Kidney (tissue), 14 donors: ENCODE data around the gene CMIP. TPM values are rescaled to one million over a fixed set of nuclear protein-coding genes. Genes with fewer than 3 reads are reported as not detected.

ENCODE experiments used
- DNase-seq, 5 donors: peaks; one replicate each; pipeline ENCODE4 v3.0.0-alpha.2; 2013 to 2020
- FAIRE-seq: peaks from 2 replicates; lab custom pipeline; 2012; peaks lifted over from hg19 to GRCh38; lab: Jason Lieb, UNC
- H3K27ac ChIP-seq, 2 donors: one replicate each; pipeline ENCODE4 v1.7.0; 2013; ENCODE audit warnings: low read depth in 2 of 2, low read length in 2 of 2, inconsistent platforms in 1 of 2
- H3K27me3 ChIP-seq: one replicate; pipeline ENCODE4 v1.7.1; 2013; ENCODE audit warnings: low read length, inconsistent platforms; ENCODE audit not compliant: control insufficient read depth, insufficient read depth
- H3K36me3 ChIP-seq, 3 donors: one replicate each; pipeline versions ENCODE4 v1.7.0 to v1.7.1; 2013; ENCODE audit warnings: low read length in 3 of 3, control low read depth in 1 of 3, inconsistent platforms in 1 of 3; ENCODE audit not compliant: insufficient read depth in 3 of 3, control insufficient read depth in 2 of 3
- H3K4me1 ChIP-seq, 3 donors: one replicate each; pipeline versions ENCODE4 v1.7.0 to v1.7.1; 2013; ENCODE audit warnings: low read length in 3 of 3, inconsistent platforms in 1 of 3, low read depth in 1 of 3; ENCODE audit not compliant: control insufficient read depth in 2 of 3, insufficient read depth in 2 of 3
- H3K4me3 ChIP-seq, 3 donors: one replicate each; pipeline versions ENCODE4 v1.7.0 to v1.8.1; 2013; ENCODE audit warnings: low read length in 3 of 3, control low read depth in 1 of 3, inconsistent platforms in 1 of 3
- H3K9ac ChIP-seq, 3 donors: one replicate each; pipeline versions ENCODE4 v1.7.0 to v1.7.1; 2013; ENCODE audit warnings: low read length in 3 of 3, control low read depth in 1 of 3, inconsistent platforms in 1 of 3
- H3K9me3 ChIP-seq, 3 donors: one replicate each; pipeline versions ENCODE4 v1.7.0 to v1.7.1; 2013; ENCODE audit warnings: low read length in 3 of 3, control low read depth in 1 of 3, inconsistent platforms in 1 of 3; ENCODE audit not compliant: control insufficient read depth in 2 of 3, insufficient read depth in 1 of 3
- intact Hi-C: fragments of 100-400 bp; cut with DNase I; formaldehyde crosslinking; loops from one replicate; pipeline ENCODE4 v1.11.1; 2022
- polyA plus RNA-seq: library from polyadenylated mRNA; stranded (reverse); fragments of 350-450 nt; fragmentation: Illumina TruSeq; extraction: RNeasy Lipid Tissue Mini Kit (QIAGEN cat#74804); gene quantifications from one replicate; pipeline ENCODE4 v1.2.3, GENCODE V29; 2014; ENCODE audit warnings: low read depth, low replicate concordance; ENCODE audit not compliant: insufficient read depth
- total RNA-seq: library from RNA; stranded (reverse); fragmentation: NEBNext Ultra II Directional; extraction: Animal tissue kit (Norgen Biotek cat#: 25700); gene quantifications from one replicate; pipeline ENCODE4 v1.2.1, GENCODE V29; 2021
- TF ChIP-seq, protein P1 (sequence below): IDR thresholded peaks from 3 replicates; pipeline ENCODE4 v1.5.1; 2012; ENCODE audit warnings: mild to moderate bottlenecking, moderate library complexity, borderline replicate concordance; ENCODE audit not compliant: insufficient read depth; ENCODE audit errors: extremely low read depth
- donor health status: control.
- donor health status: control.
- donor health status: control.
- donor health status: control.
- donor health status: control.
- donor health status: DM: yes; HTN: yes; CAD: no.
- donor health status: Normal renal cell carcinoma (clear cell type).

The CMIP gene
- total and polyA plus RNA-seq, 2 donors from 2014 or later, result 16.6 to 65.7 TPM

- intact Hi-C loops, result no loop called here
- FAIRE-seq, result no peak
- Histone ChIP-seq H3K4me1 (peaks cover 3 to 71% (median 65%) of the 10 kb centered on the region in 3 donors), H3K27ac (no peak overlapping the region), H3K36me3 (no peaks in the 10 kb centered on the region), H3K9me3 (no peaks in the 10 kb centered on the region), H3K27me3 (no peaks in the 10 kb centered on the region), H3K9ac (no peak overlapping the region), H3K4me3 (no peak overlapping the region)
- no peak for DNase-seq
- TF ChIP-seq, protein P1, sequence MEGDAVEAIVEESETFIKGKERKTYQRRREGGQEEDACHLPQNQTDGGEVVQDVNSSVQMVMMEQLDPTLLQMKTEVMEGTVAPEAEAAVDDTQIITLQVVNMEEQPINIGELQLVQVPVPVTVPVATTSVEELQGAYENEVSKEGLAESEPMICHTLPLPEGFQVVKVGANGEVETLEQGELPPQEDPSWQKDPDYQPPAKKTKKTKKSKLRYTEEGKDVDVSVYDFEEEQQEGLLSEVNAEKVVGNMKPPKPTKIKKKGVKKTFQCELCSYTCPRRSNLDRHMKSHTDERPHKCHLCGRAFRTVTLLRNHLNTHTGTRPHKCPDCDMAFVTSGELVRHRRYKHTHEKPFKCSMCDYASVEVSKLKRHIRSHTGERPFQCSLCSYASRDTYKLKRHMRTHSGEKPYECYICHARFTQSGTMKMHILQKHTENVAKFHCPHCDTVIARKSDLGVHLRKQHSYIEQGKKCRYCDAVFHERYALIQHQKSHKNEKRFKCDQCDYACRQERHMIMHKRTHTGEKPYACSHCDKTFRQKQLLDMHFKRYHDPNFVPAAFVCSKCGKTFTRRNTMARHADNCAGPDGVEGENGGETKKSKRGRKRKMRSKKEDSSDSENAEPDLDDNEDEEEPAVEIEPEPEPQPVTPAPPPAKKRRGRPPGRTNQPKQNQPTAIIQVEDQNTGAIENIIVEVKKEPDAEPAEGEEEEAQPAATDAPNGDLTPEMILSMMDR, result no peak
These were observed 10.4 kb downstream of the CMIP start for GRCh38 chr16:81455006-81455405.

DNA sequence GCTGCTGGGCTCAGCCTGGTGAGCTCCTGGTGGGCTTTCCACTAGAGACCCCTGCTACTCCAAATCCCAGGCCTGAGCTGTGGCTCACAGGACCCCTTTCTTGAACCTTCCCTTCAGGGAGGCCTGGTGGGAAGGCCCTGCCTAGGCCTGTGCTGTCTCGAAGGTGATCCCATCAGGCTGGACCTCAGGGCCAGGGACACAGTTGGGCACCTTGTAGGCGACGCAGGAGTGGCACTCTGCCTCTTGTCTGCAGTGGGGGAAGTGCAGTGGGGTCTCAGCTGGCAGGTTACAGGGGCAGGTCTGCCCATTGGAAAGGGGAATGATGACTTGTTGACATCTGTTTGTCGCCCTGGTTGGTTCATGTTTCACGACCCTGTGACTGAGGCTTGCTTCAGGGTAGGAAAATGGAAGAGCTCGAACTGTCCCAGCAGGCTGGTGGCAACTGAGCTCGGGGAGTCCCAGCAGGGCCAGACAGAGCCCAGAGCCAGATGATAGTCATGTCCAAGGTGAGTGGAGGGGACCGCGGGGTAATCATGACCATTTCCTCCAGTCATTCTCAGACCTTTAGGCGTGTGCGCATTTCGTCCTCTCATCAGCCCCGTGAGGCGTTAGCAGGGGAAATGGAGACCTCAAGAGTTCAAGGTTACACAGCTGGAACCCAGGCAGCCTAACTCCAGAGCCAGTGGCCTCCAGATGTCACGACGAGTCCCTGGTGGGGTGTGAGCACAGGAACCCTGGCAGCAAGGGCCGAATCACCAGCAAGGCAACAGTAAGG, 11.3 kb downstream of the CMIP start:
- intact Hi-C loops, result no loop called here
- H3K27ac ChIP-seq, result peak overlapping the region; percentile 52 to 63
- H3K27me3 ChIP-seq, result no peaks in the 10 kb centered on the region
- H3K4me3 ChIP-seq, result peak overlapping the region in 1 of 3 donors; percentile 14
- no peak for DNase-seq
- no peaks in the 10 kb centered on the region for H3K9me3 ChIP-seq
- no peaks in the 10 kb centered on the region for H3K36me3 ChIP-seq
- TF ChIP-seq, protein P1, result no peak
- H3K9ac ChIP-seq, result no peak overlapping the region
- no peak for FAIRE-seq
- peaks cover 3 to 65% (median 58%) of the 10 kb centered on the region in 3 donors for H3K4me1 ChIP-seq

- intact Hi-C loops, result no loop called here
- peak overlapping the region in 1 of 3 donors; percentile 14 for H3K4me3 ChIP-seq
- TF ChIP-seq, protein P1, result no peak
- H3K36me3 ChIP-seq, result no peaks in the 10 kb centered on the region
- no peaks in the 10 kb centered on the region for H3K9me3 ChIP-seq
- no peak for FAIRE-seq
- H3K27ac ChIP-seq, result peak overlapping the region; percentile 63 to 72
- DNase-seq, result no peak
- H3K27me3 ChIP-seq, result no peaks in the 10 kb centered on the region
- H3K4me1 ChIP-seq, result peaks cover 2 to 60% (median 55%) of the 10 kb centered on the region in 3 donors
- peak overlapping the region in 1 of 3 donors; percentile 28 for H3K9ac ChIP-seq
These were observed 12.1 kb downstream of the CMIP start for GRCh38 chr16:81456523-81457325.
